ENCODE results near the gene LRRC4.

The LRRC4 gene

GRCh38 chr7:128007303-128007680, 23.9 kb downstream of the LRRC4 start:
- DNase-seq (ENCODE audit: low read depth in 1 of 2, low spot score in 1 of 2), result no peak

GRCh38 chr7:128006550-128007302, 24.5 kb downstream of the LRRC4 start:
- DNase-seq (ENCODE audit: low read depth in 1 of 2, low spot score in 1 of 2), result no peak

- DNase-seq (ENCODE audit: low read depth in 1 of 2, low spot score in 1 of 2), result no peak
Observed at GRCh38 chr7:128005759-128006159, 25.5 kb downstream of the LRRC4 start.

GRCh38 chr7:128005117-128005516, 26.1 kb downstream of the LRRC4 start:
- no peak for DNase-seq (ENCODE audit: low read depth in 1 of 2, low spot score in 1 of 2)

- DNase-seq (ENCODE audit: low read depth in 1 of 2, low spot score in 1 of 2), result no peak
Observed at GRCh38 chr7:128004623-128005022, 26.6 kb downstream of the LRRC4 start.

GRCh38 chr7:128003787-128004186, 27.4 kb downstream of the LRRC4 start:
- DNase-seq (ENCODE audit: low read depth in 1 of 2, low spot score in 1 of 2), result no peak

DNA sequence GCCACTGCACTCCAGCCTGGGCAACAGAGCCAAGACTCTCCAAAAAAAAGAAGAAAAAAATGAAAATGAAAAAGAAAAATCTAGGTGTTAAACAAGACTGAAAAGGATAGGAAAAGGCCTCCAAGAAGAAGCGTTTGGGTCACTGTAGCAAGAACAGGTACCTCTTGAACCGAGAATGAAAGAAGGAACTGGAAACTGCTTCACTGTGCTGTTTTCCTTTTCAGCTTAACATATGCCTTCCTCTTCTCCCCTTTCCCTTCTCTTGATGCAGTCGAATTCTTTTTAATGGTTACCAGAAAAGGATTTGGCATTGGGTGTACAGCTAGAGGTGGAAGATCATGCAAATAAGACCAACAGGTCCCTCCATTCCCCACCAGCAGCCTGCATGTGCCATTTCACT, 28.1 kb downstream of the LRRC4 start:
- DNase-seq (ENCODE audit: low read depth in 1 of 2, low spot score in 1 of 2), result no peak

- no peak for DNase-seq (ENCODE audit: low read depth in 1 of 2, low spot score in 1 of 2)
Observed at GRCh38 chr7:128000854-128001265, 30.4 kb downstream of the LRRC4 start.

- no peak for DNase-seq (ENCODE audit: low read depth in 1 of 2, low spot score in 1 of 2)
Observed at GRCh38 chr7:128000048-128000447, 31.2 kb downstream of the LRRC4 start.

DNA sequence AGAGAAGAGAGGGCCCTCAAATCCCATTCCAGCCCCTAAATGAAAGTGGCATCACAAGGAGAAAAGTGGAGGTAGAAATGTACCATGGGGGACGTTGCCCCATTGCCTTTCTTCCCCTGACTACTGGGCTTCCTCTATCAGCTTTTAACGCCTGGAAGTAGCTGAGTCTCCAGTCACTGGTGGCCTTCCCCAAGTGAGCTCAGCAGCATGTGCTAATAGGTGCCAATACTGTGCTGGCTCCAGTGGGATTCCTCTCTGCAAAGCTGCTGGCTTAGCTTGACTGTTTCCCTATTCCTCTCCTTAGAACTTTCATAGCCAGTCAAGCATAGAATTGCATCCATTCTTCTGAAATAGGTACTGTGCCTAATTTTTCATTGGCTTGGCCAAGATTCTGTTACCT, 32.6 kb downstream of the LRRC4 start:
- no peak for DNase-seq (ENCODE audit: low read depth in 1 of 2, low spot score in 1 of 2)

DNA sequence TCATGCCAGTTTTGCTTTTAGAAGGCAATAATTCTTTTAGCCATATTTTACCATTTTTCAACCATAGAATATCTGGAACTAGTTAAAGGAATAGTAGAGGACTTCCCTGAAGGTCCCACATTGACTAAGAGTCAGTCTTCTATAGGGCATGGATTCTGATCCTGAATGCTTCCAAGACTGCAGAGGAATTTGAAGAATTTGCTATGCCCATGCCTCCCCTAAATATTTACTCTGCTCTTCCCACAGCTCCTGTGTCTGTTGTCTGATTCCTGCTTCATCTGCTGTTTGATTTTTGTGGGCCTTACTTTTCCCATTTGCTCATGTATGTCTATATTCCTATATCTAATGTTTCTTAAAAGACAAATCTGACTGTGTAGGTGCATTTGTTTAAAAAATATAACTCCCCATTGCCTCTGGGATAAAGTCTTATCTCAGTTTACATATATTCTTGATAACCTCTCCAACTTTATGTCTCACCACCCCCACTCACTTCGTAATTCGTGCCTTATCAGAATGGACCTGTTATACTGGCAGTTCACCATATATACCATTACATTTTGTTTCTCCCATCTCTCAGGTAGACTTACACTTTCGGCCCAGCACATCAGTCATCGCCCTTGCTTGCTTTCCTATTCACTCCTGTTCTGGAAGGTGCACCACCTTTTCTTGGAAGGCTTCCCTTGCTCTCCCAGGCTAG, 33.9 kb downstream of the LRRC4 start:
- DNase-seq (ENCODE audit: low read depth in 1 of 2, low spot score in 1 of 2), result no peak

- DNase-seq (ENCODE audit: low read depth in 1 of 2, low spot score in 1 of 2), result no peak
Observed at GRCh38 chr7:127996253-127997071, 34.8 kb downstream of the LRRC4 start.

DNA sequence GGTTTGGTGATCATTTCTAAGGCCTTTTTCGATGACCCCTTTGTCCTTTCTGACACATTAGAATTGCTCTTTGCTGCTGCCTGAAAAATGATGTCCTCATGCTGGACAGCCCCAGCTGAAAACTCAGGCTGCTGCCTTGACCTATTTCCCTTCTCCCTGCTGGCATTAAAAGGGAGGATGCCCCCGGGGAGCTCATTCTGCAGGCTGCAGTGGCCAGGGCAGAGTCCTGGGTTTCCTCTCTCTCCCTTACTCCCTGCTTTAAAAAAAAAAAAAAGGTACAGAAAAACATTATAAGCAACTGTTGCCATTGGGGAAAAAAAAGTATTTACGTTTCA, 35.4 kb downstream of the LRRC4 start:
- DNase-seq (ENCODE audit: low read depth in 1 of 2, low spot score in 1 of 2), result no peak

GRCh38 chr7:127995156-127995880, 35.9 kb downstream of the LRRC4 start:
- no peak for DNase-seq (ENCODE audit: low read depth in 1 of 2, low spot score in 1 of 2)

- DNase-seq (ENCODE audit: low read depth in 1 of 2, low spot score in 1 of 2), result no peak
Observed at GRCh38 chr7:127993987-127994386, 37.2 kb downstream of the LRRC4 start.

DNA sequence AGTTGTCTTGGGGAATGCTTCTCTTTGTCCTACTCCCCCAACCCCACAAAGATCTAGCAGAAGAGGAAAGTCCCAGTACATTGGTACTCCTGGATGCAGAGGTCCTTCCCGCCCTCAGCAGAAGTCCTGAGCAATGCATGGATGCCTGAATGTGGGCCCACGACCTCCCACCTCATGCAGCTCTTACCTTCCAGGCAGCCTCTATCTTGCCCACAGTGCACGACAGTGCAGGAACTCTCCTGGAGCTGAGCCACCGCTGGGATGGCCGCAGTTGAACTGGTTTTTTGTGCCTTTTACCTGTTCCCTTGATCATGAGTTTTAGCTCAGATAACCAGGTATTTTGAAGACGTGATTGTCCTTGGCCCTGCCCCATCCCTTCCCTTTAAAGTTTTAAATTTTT, 37.9 kb downstream of the LRRC4 start:
- DNase-seq (ENCODE audit: low read depth in 1 of 2, low spot score in 1 of 2), result no peak

DNA sequence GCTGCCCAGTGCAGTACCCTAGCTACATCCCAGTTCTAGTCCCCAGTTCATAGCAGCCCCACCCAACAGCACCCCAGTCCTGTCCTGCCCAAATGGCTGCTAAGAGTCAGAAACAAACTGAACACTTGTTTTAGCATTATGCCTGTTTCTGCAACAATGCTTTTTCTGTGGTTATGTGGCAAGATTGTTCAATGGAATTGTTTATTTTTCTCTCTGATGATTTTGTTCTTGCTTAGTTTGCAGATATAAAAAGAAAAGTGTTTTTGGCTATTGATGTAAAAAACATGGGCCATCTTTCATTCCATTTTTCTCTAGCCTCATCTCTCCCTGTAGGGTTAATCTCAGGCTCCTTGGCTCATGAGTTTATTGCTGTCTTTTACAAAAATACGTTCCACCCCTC, 42.5 kb downstream of the LRRC4 start:
- DNase-seq (ENCODE audit: low read depth in 1 of 2, low spot score in 1 of 2), result no peak

- no peak for DNase-seq (ENCODE audit: low read depth in 1 of 2, low spot score in 1 of 2)
Observed at GRCh38 chr7:127986581-127987521, 44.4 kb downstream of the LRRC4 start.

DNA sequence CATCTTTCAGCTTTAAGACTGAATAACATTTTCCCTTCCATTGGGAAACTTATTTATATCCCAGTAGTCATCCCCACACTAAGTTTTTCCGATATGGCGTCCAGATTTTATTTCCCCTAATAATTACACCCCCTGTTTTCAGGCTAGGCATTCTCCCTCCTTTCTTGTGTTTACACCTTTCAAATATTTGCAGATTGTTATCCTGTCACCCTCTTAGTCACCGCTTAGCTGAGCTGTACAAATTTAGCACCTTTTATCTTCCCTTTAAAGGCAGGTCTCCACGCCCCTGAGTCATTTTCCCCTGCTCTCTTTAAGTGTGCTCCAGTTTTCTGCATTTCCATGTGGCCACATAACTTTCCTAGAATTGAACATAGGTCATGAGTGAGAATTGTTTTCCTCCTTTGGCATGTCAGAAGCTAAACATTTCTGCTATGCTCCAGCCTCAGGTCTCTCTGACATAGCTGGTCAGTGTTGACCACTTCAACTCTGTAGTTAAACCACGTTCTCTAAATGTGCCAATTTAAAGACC, 47.4 kb downstream of the LRRC4 start:
- DNase-seq (ENCODE audit: low read depth in 1 of 2, low spot score in 1 of 2), result no peak

DNA sequence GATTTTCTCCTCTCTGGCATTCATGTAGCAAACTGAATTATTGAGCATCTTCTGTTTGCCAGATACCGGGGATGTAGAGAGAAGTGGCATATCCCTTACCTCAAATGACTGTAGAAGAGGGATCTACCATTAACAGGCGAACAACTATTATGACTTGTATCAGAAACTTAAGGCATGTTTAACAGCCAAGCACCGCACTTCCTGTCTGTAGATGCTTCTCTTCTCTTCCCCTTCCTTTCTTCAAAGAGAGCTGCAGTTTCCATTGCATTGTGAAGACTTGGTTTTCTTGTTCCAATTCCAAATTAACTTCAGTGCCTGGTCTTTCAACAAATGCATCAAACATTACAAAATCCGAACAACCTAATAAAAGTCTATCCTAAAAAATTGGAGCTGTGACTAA, 49.3 kb downstream of the LRRC4 start:
- DNase-seq (ENCODE audit: low read depth in 1 of 2, low spot score in 1 of 2), result no peak
